Neural crest cell (in vitro differentiated cells): ENCODE measurements around the gene NFATC3. TPM values are rescaled to one million over a fixed set of nuclear protein-coding genes. Genes with fewer than 3 reads are reported as not detected.

ENCODE experiments used
- DNase-seq: peaks from one replicate; pipeline ENCODE4 v3.0.0; 2021; ENCODE audit warnings: low read depth, mixed read lengths, low spot score
- H3K27ac Mint-ChIP-seq: one replicate; pipeline ENCODE4 v1.8.0; 2021; ENCODE audit warnings: mild to moderate bottlenecking, mixed read lengths; ENCODE audit not compliant: unreplicated experiment
- H3K27me3 Mint-ChIP-seq: 2 replicates; pipeline ENCODE4 v1.8.0; 2021; ENCODE audit warnings: low read depth, mild to moderate bottlenecking, mixed read lengths
- H3K36me3 Mint-ChIP-seq: 2 replicates; pipeline ENCODE4 v1.8.0; 2021; ENCODE audit warnings: low read depth, mild to moderate bottlenecking, mixed read lengths
- H3K4me1 Mint-ChIP-seq: 2 replicates; pipeline ENCODE4 v1.8.0; 2021; ENCODE audit warnings: mixed read lengths
- H3K4me3 Mint-ChIP-seq: one replicate; pipeline ENCODE4 v1.8.0; 2021; ENCODE audit warnings: mild to moderate bottlenecking, mixed read lengths
- H3K9me3 Mint-ChIP-seq: 2 replicates; pipeline ENCODE4 v1.8.0; 2021; ENCODE audit warnings: mixed read lengths
- CTCF ChIP-seq: fragments of 200-600 bp; sonication (generic); conservative IDR thresholded peaks from 2 replicates; pipeline ENCODE4 v1.5.0; 2021; ENCODE audit warnings: antibody characterized with exemption, mild to moderate bottlenecking
- total RNA-seq: library from RNA; stranded (reverse); gene quantifications from 2 replicates; pipeline ENCODE4 v1.2.1, GENCODE V29; 2021

NFATC3 gene
- total RNA-seq, 1 donor from 2014 or later, result 64.9 TPM

- Mint-ChIP-seq H3K36me3 (peaks cover 42% of the 10 kb centered on the region), H3K27me3 (no peaks in the 10 kb centered on the region), H3K4me3 (no peak overlapping the region), H3K9me3 (peaks cover 2% of the 10 kb centered on the region), H3K4me1 (peaks cover 7% of the 10 kb centered on the region), H3K27ac (no peak overlapping the region)
- no peak for DNase-seq
- no peak for TF ChIP-seq CTCF
Observed at GRCh38 chr16:68186877-68187276, 101.7 kb downstream of the NFATC3 start.

GRCh38 chr16:68187505-68187904 lies 102.3 kb downstream of the NFATC3 start:
- no peak overlapping the region for H3K27ac Mint-ChIP-seq
- H3K4me1 Mint-ChIP-seq, result peaks cover 7% of the 10 kb centered on the region
- no peak for TF ChIP-seq CTCF
- no peaks in the 10 kb centered on the region for H3K27me3 Mint-ChIP-seq
- no peak overlapping the region for H3K4me3 Mint-ChIP-seq
- H3K36me3 Mint-ChIP-seq, result peaks cover 42% of the 10 kb centered on the region
- peaks cover 2% of the 10 kb centered on the region for H3K9me3 Mint-ChIP-seq
- DNase-seq, result no peak

GRCh38 chr16:68188170-68188569 lies 103.0 kb downstream of the NFATC3 start:
- Mint-ChIP-seq H3K27ac (no peak overlapping the region), H3K36me3 (peaks cover 41% of the 10 kb centered on the region), H3K4me3 (no peak overlapping the region), H3K9me3 (peaks cover 2% of the 10 kb centered on the region), H3K27me3 (no peaks in the 10 kb centered on the region), H3K4me1 (peaks cover 7% of the 10 kb centered on the region)
- DNase-seq, result no peak
- no peak for TF ChIP-seq CTCF

- Mint-ChIP-seq H3K4me3 (no peak overlapping the region), H3K36me3 (peaks cover 33% of the 10 kb centered on the region), H3K4me1 (peaks cover 7% of the 10 kb centered on the region), H3K27me3 (no peaks in the 10 kb centered on the region), H3K9me3 (no peaks in the 10 kb centered on the region), H3K27ac (no peak overlapping the region)
- no peak for DNase-seq
- TF ChIP-seq CTCF, result no peak
Observed at GRCh38 chr16:68190081-68190480, 104.9 kb downstream of the NFATC3 start.

GRCh38 chr16:68190736-68191510 lies 105.8 kb downstream of the NFATC3 start:
- no peak for TF ChIP-seq CTCF
- H3K27ac Mint-ChIP-seq, result no peak overlapping the region
- no peak overlapping the region for H3K4me3 Mint-ChIP-seq

More at GRCh38 chr16:68190736-68191510, 105.8 kb downstream of the NFATC3 start:
- Mint-ChIP-seq H3K27me3 (no peaks in the 10 kb centered on the region), H3K36me3 (peaks cover 30% of the 10 kb centered on the region), H3K4me1 (peaks cover 7% of the 10 kb centered on the region), H3K9me3 (no peaks in the 10 kb centered on the region)
- no peak for DNase-seq
